Measurements from ENCODE around the gene LHFPL6. TPM values are rescaled to one million over a fixed set of nuclear protein-coding genes. Genes with fewer than 3 reads are reported as not detected.

The LHFPL6 gene
- total RNA-seq, 1 donor from 2014 or later: 31.4 TPM

GRCh38 chr13:39585219-39585618 is 17.8 kb downstream of the LHFPL6 start:
- H3K4me1 Mint-ChIP-seq (ENCODE audit: low read depth, unreplicated experiment): no peaks in the 10 kb centered on the region
- no peak for FAIRE-seq
- peaks cover 20% of the 10 kb centered on the region for H4K20me1 ChIP-seq (ENCODE audit: insufficient read depth, low read length)
- H3K27me3 Mint-ChIP-seq (ENCODE audit: low read depth, unreplicated experiment): no peaks in the 10 kb centered on the region
- no peaks in the 10 kb centered on the region for H3K27me3 ChIP-seq (ENCODE audit: insufficient read depth, low read length)
- peaks cover 1% of the 10 kb centered on the region for H3K9me3 Mint-ChIP-seq (ENCODE audit: unreplicated experiment)
- H3K4me2 ChIP-seq (ENCODE audit: low read length): no peak overlapping the region
- no peak overlapping the region for H3K9ac ChIP-seq (ENCODE audit: low read length)
- H3K36me3 ChIP-seq (ENCODE audit: insufficient read depth, low read length): no peaks in the 10 kb centered on the region
- no peaks in the 10 kb centered on the region for H3K36me3 Mint-ChIP-seq (ENCODE audit: low read depth, unreplicated experiment)
- H3K79me2 ChIP-seq (ENCODE audit: insufficient read depth, low read length): peaks cover 33% of the 10 kb centered on the region
- H2AFZ ChIP-seq (ENCODE audit: low read depth, low read length): no peak overlapping the region
- TF ChIP-seq EZH2 (IDR thresholded peaks at IDR 0.05; ENCODE audit: insufficient read depth, low read length) (no peak), CTCF (IDR thresholded peaks at IDR 0.05; ENCODE audit: insufficient read depth, low read depth, low read length) (no peak)
- H3K27ac ChIP-seq (ENCODE audit: low read depth, low read length): no peak overlapping the region
- H3K27ac Mint-ChIP-seq (ENCODE audit: unreplicated experiment): no peak overlapping the region
- DNase-seq (ENCODE audit: low read depth): no peak
- no peak overlapping the region for H3K4me3 ChIP-seq (ENCODE audit: insufficient read depth, low read depth, low read length)
- H3K9me3 ChIP-seq (ENCODE audit: insufficient read depth, low read depth, low read length): no peaks in the 10 kb centered on the region
- H3K4me3 Mint-ChIP-seq (ENCODE audit: unreplicated experiment): no peak overlapping the region
- H3K4me1 ChIP-seq (ENCODE audit: insufficient read depth, low read length): no peaks in the 10 kb centered on the region

GRCh38 chr13:39580881-39581575 is 22.0 kb downstream of the LHFPL6 start:
- H3K4me3 Mint-ChIP-seq (ENCODE audit: unreplicated experiment): no peak overlapping the region
- H3K27me3 Mint-ChIP-seq (ENCODE audit: low read depth, unreplicated experiment): no peaks in the 10 kb centered on the region
- H3K4me3 ChIP-seq (ENCODE audit: insufficient read depth, low read depth, low read length): no peak overlapping the region
- no peak overlapping the region for H3K27ac Mint-ChIP-seq (ENCODE audit: unreplicated experiment)
- H3K4me1 ChIP-seq (ENCODE audit: insufficient read depth, low read length): no peaks in the 10 kb centered on the region
- DNase-seq (ENCODE audit: low read depth) (no peak), FAIRE-seq (no peak)
- H3K4me1 Mint-ChIP-seq (ENCODE audit: low read depth, unreplicated experiment): peaks cover 3% of the 10 kb centered on the region
- no peak overlapping the region for H3K27ac ChIP-seq (ENCODE audit: low read depth, low read length)
- H3K4me2 ChIP-seq (ENCODE audit: low read length): no peak overlapping the region
- no peaks in the 10 kb centered on the region for H3K36me3 ChIP-seq (ENCODE audit: insufficient read depth, low read length)
- H4K20me1 ChIP-seq (ENCODE audit: insufficient read depth, low read length): peaks cover 5% of the 10 kb centered on the region
- H3K9ac ChIP-seq (ENCODE audit: low read length): no peak overlapping the region
- H3K9me3 Mint-ChIP-seq (ENCODE audit: unreplicated experiment): peaks cover 1% of the 10 kb centered on the region
- H3K9me3 ChIP-seq (ENCODE audit: insufficient read depth, low read depth, low read length): no peaks in the 10 kb centered on the region
- no peak for TF ChIP-seq EZH2 (IDR thresholded peaks at IDR 0.05; ENCODE audit: insufficient read depth, low read length)
- TF ChIP-seq CTCF (IDR thresholded peaks at IDR 0.05; ENCODE audit: insufficient read depth, low read depth, low read length): no peak
- H3K36me3 Mint-ChIP-seq (ENCODE audit: low read depth, unreplicated experiment): no peaks in the 10 kb centered on the region
- H3K27me3 ChIP-seq (ENCODE audit: insufficient read depth, low read length): no peaks in the 10 kb centered on the region
- H2AFZ ChIP-seq (ENCODE audit: low read depth, low read length): no peak overlapping the region
- peaks cover 28% of the 10 kb centered on the region for H3K79me2 ChIP-seq (ENCODE audit: insufficient read depth, low read length)

GRCh38 chr13:39578821-39579291 is 24.1 kb downstream of the LHFPL6 start:
- FAIRE-seq: no peak
- H3K4me1 Mint-ChIP-seq (ENCODE audit: low read depth, unreplicated experiment): peaks cover 3% of the 10 kb centered on the region

More at GRCh38 chr13:39578821-39579291, 24.1 kb downstream of the LHFPL6 start:
- DNase-seq (ENCODE audit: low read depth): no peak
- no peak overlapping the region for H3K9ac ChIP-seq (ENCODE audit: low read length)
- no peak overlapping the region for H2AFZ ChIP-seq (ENCODE audit: low read depth, low read length)
- peaks cover 20% of the 10 kb centered on the region for H3K79me2 ChIP-seq (ENCODE audit: insufficient read depth, low read length)
- H3K27ac ChIP-seq (ENCODE audit: low read depth, low read length): no peak overlapping the region
- H3K27me3 ChIP-seq (ENCODE audit: insufficient read depth, low read length): no peaks in the 10 kb centered on the region
- H3K36me3 ChIP-seq (ENCODE audit: insufficient read depth, low read length): no peaks in the 10 kb centered on the region
- no peaks in the 10 kb centered on the region for H3K4me1 ChIP-seq (ENCODE audit: insufficient read depth, low read length)
- TF ChIP-seq CTCF (IDR thresholded peaks at IDR 0.05; ENCODE audit: insufficient read depth, low read depth, low read length) (no peak), EZH2 (IDR thresholded peaks at IDR 0.05; ENCODE audit: insufficient read depth, low read length) (no peak)
- H3K27ac Mint-ChIP-seq (ENCODE audit: unreplicated experiment): no peak overlapping the region
- H3K4me3 Mint-ChIP-seq (ENCODE audit: unreplicated experiment): no peak overlapping the region
- no peak overlapping the region for H3K4me2 ChIP-seq (ENCODE audit: low read length)
- H4K20me1 ChIP-seq (ENCODE audit: insufficient read depth, low read length): no peaks in the 10 kb centered on the region
- H3K36me3 Mint-ChIP-seq (ENCODE audit: low read depth, unreplicated experiment): no peaks in the 10 kb centered on the region
- no peaks in the 10 kb centered on the region for H3K27me3 Mint-ChIP-seq (ENCODE audit: low read depth, unreplicated experiment)
- no peaks in the 10 kb centered on the region for H3K9me3 ChIP-seq (ENCODE audit: insufficient read depth, low read depth, low read length)
- no peak overlapping the region for H3K4me3 ChIP-seq (ENCODE audit: insufficient read depth, low read depth, low read length)
- peaks cover 1% of the 10 kb centered on the region for H3K9me3 Mint-ChIP-seq (ENCODE audit: unreplicated experiment)

Measured in astrocyte (in vitro differentiated cells and primary cell).